HG03060 (cell line): ENCODE measurements around the gene CSPG5.
A peak's percentile ranks its signal among the peaks of the same experiment; 100 is the strongest.

Experiments
- ATAC-seq: cut with Tn5 transposase; IDR thresholded peaks from one replicate; pipeline ENCODE4 v1.9.1; 2021; ENCODE audit warnings: low read depth, moderate number of reproducible peaks; ENCODE audit not compliant: unreplicated experiment

The CSPG5 gene

DNA sequence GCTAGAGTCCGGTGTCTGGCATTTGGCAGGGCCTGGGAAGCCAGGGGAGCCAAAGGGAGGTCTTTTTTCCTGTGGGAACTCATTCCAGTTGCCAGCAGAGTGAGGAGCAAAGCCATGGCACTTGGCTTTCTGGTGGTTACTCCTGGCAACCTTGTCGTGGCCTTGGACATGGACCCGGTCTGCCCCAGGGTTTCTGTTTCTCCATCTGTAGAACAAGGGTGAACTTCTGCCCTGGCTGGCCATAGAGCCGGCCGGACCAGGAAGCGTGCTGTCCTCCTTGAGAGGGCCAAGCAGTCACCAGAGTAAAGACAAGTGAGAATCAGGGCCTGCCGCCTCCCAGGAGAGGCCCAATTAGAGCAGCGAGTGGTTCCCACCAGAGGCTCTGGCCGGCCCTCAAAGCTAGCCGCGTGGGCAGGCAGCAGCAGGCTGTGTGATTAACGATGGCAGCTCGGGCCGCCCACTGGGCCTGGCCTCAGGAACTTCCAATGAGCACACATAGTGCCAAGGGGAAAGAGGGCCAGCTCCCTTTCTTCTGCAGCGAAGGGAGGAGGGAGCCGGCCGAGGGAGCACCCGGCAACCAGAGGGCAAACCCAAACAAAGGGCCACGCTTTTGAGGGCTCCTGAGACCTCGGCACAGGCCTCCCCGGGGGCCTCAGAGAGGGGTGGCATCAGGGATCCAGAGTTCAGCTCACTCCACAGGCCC lies 36.0 kb downstream of the CSPG5 start:
- no peak for ATAC-seq

- ATAC-seq = no peak
Observed at GRCh38 chr3:47541583-47542108, 37.0 kb downstream of the CSPG5 start.

- no peak for ATAC-seq
Observed at GRCh38 chr3:47540281-47540680, 38.4 kb downstream of the CSPG5 start.

GRCh38 chr3:47536967-47537366 lies 41.7 kb downstream of the CSPG5 start:
- ATAC-seq = no peak

DNA sequence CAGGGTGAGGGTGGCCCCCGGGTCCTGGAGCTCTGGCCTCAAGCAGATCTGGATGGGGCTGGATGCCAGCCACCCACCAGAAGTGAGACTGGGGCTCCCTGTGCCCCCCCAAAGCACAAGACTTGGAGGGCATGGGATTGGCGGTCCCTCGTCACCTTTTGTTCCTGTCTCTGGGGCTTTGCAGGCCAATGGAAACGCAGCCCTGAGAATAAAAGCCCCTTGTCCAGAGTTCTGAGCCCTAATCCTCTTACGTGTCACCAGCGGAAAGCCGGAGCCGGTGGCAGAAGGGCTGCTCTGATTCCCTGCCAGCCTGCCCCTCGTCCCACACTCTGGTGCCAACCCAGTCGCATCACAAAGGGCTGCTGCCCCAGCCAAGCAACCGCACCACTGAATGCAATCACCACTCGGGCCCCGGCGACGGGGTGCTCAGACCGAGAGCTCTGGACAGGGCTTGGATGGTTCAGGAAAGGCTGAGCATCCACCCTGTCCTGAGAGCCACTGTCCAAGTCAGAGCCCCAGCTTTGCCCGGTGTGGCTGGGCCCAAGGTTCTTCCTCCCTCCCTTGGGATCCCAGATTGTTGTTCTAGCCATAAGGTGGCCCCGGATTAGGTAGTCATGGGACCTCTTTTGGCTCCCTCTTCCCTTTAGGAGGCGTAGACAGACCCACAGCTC lies 42.3 kb downstream of the CSPG5 start:
- ATAC-seq = no peak

GRCh38 chr3:47533996-47534454 lies 44.6 kb downstream of the CSPG5 start:
- ATAC-seq = no peak

GRCh38 chr3:47533481-47533880 lies 45.2 kb downstream of the CSPG5 start:
- no peak for ATAC-seq

DNA sequence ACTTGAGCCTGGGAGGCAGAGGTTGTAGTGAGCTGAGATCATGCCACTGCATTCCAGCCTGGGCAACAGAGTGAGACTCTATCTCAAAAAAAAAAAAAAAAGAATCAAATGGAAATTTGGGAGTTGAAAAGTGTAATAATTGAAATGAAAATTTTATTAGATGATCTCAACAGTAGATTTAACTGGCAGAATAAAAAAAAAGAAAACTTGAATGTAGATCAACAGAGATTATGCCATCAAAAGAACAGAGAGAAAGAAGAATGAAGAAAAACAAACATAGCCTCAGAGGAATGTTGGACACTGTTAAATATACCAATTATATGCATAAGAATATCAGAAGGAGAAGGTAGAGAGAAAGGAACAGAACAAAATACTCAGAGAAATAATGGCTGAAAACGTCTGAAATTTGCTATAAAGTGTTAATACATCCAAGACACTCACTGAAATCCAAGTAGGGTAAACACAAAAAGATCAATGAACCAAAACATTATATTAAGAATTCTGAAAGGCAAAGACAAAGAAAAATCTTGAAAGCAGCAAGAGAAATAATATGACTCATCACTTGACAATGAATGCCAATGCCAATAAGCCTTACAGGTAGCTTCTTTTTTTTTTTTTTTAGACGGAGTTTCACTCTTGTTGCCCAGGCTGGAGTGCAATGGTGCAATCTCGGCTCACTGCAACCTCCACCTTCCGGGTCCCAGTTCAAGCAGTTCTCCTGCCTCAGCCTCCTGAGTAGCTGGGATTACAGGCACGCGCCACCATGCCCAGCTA lies 50.5 kb downstream of the CSPG5 start:
- ATAC-seq = no peak

DNA sequence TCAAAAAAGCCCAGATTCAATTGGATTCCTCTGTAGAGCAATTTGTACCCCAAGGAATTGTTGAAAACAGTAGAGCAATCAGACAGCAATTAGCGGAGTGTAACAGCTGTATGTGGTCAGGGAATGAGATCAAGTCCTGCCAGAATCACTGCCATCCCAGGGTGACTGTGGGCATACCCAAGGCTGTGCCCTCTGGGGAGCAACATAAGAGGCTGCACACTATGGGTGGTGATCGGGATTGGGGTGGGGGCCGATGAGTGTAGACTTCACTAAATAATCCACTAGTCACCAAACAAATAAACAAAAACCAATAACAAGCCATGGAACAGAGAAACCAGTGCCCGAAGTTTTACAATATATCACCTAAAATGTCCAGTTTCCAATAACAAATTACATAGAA lies 53.0 kb downstream of the CSPG5 start:
- ATAC-seq = no peak

DNA sequence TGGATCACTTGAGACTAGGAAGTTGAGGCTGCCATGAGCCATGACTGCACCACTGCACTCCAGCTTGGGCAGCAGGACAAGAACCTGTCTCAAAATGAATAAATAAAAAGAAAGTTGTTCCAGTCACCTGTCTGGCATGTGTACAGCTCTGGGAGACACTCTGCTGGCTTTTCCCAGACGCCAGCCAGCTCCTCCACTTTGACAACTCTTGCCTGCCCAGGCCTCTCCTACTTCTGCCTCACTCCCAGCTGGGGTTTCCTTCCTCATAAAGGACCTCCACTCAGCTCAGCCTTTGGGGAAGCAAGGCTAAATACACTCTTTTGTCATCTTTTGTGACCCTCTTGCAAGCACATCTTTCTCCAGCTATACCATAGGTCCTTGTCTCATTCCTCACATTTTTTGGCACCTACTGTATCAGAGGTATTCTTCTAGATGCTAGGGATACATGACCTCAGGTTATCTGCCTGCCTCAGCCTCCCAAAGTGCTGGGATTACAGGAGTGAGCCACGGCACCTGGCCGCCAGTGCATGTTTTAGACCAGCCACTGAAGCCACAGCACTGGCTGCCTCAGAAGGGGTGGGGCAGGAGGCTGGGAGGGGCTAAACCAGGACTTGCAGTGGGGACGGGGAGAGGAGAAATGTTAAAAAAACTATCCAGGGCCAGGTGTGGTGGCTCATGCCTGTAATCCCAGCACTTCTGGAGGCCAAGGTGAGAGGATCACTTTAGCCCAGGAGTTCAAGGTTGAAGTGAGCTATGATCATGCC lies 55.2 kb downstream of the CSPG5 start:
- ATAC-seq = no peak

DNA sequence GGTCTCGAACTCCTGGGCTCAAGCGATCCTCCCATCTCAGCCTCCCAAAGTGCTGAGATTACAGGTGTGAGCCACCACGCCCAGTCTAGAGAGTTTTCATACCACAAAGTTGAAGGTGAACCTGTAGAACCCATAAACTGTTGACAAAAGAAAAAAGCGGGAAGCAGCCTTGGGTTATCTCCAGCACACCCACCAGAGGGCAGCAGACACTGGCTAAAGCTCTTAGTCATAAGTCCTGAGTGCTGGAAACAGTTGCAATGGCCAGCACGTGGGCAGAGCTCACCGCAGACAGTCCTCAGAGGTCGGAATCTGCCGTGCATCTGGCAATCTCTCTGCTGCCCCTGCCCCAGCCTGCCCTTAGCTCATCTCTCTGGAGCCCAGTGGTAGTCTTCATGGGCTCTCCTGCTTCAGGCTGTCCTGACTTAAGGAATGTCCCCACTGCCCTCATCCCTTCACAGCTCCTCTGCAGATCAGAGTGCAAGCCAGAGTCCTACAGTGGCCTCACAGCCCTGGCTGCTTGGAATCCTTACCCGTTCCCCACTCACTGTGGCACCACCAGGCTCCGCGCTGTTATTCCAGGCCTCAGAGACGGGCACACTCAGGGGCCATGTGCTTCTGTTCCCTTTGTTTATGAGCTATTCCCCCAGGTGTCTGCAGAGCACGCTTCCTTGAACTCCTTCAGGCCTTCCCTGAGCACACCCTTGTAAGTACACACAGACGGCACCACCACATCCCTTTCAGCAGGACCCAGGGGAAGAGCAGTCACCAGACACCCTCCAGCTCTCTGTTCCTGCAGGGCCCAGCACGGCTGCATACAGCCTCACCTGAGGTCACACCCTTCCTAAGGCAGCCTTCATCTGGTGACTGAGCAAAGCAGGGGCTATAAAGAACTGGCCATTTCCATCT lies 56.3 kb downstream of the CSPG5 start:
- ATAC-seq = no peak

- no peak for ATAC-seq
Observed at GRCh38 chr3:47520756-47521155, 57.9 kb downstream of the CSPG5 start.

DNA sequence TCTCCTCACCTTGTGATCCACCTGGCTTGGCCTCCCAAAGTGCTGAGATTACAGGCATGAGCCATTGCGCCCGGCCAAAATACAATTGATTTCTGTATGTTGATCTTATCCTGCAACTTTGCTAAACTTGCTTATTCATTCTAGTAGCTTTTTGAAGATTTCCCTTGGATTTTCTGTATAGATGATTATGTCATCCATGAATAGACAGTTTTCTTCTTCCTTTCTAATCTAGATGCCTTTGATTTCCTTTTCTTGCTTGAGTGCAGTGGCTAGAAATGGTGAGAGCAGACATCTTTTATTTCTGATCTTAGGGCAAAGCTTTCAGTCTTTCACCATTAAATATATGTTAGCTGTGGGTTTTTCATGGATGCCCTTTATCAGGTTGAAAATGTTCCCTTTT lies 60.7 kb downstream of the CSPG5 start:
- no peak for ATAC-seq

DNA sequence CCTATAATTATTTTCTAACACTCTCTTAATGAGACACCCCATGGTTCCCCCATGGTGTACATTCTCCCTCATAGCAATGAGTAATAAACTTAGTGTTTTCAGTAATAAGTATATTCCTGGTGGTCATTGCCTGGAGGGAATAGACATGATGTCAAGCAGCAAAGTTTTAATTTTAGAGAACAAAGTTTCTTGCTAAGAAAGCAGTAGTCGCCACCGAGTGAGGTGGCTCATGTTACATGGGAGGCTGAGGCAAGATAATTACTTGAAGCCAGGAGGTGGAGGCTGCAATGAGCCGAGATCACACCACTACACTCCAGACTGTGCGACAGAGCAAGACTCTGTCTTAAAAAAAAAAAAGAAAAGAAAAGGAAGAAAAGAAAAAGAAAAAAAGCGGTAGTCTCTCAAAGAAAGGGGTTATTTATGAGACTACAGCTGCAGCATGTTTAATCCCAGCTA lies 62.8 kb downstream of the CSPG5 start:
- ATAC-seq = no peak

GRCh38 chr3:47515100-47515499 lies 63.6 kb downstream of the CSPG5 start:
- no peak for ATAC-seq

DNA sequence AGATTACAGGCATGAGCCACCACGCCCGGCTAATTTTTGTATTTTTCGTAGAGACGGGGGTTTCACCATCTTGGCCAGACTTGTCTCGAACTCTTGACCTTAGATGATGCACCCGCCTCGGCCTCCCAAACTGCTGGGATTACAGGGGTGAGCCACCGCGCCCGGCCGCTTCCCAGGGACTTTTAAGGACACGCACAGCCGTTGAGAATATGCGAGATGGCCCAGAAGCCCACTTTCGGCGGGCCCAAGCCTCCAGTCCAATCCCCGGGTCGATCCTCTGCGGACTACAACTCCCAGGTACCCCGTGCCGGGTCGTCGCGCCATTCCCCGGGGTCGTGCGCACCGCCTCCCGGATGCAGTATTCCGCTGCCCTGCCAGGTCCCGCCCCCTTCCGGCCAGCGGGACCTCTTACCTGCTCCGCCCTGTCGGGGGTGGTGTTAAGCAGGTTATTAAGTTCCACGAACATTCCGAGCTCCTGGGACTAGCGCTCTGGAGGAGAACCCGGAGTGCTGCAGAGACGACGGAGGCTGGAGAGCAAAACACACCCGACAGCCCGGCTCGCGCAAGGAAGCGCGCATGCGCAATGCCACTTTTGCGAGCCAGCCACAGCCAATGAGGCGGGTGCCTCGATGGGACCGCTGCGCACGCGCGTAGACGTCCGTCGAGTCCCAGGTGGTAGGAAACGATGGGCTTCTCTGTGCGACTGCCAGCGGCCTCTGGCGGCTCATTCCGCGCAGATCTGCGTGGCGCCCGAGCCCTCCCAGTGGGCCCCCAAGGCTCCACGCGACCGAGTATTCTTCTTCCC lies 65.3 kb downstream of the CSPG5 start, which contains the start of gene ELP6:
Gene ELP6, minus strand, starts transcription at position 588 of the 805 bp plus-strand sequence. Its CDS starts 122 bp downstream, at position 466.
- peak; percentile 71 for ATAC-seq

GRCh38 chr3:47512416-47513124 lies 66.1 kb downstream of the CSPG5 start:
- no peak for ATAC-seq
